H1 (cell line): Measurements from ENCODE around the gene MIB2. TPM values are rescaled to one million over a fixed set of nuclear protein-coding genes. Genes with fewer than 3 reads are reported as not detected.

Experiments used
- CTCF ChIA-PET: fragments of 300-600 bp; sonication (Branson Sonifier 250); formaldehyde crosslinking; loops from one replicate; lab custom pipeline; 2021; ENCODE audit not compliant: partially characterized antibody; lab: Charles Lee
- POLR2A ChIA-PET: fragments of 300-600 bp; sonication (Branson Sonifier 250); formaldehyde crosslinking; loops from one replicate; lab custom pipeline; 2021; ENCODE audit warnings: inconsistent platforms; ENCODE audit not compliant: partially characterized antibody; lab: Charles Lee
- DNase-seq, 2 experiments: peaks; one replicate each; pipeline versions ENCODE4 v3.0.0 to v3.0.0-alpha.2; 2010 to 2022; ENCODE audit warnings: low spot score in 2 of 2, low read depth in 1 of 2, mixed read lengths in 1 of 2
- FAIRE-seq: peaks from 2 replicates; lab custom pipeline; 2011; peaks lifted over from hg19 to GRCh38; lab: Jason Lieb, UNC
- H2AFZ ChIP-seq: 2 replicates; pipeline ENCODE4 v1.8.1; 2012; ENCODE audit warnings: low read length, inconsistent platforms
- H2AK5ac ChIP-seq: 2 replicates; pipeline ENCODE4 v1.6.1; 2013; ENCODE audit warnings: low read depth, low read length
- H2BK120ac ChIP-seq: replicated peaks from 2 replicates; pipeline ENCODE3; 2013; ENCODE audit warnings: low read depth, low read length, inconsistent platforms
- H2BK12ac ChIP-seq: 2 replicates; pipeline ENCODE4 v1.6.1; 2013; ENCODE audit warnings: low read depth, low read length
- H2BK15ac ChIP-seq: 2 replicates; pipeline ENCODE4 v1.6.1; 2013; ENCODE audit warnings: low read length
- H2BK20ac ChIP-seq: 2 replicates; pipeline ENCODE4 v1.6.1; 2013; ENCODE audit warnings: low read length
- H2BK5ac ChIP-seq: 2 replicates; pipeline ENCODE4 v1.6.1; 2013; ENCODE audit warnings: low read depth, low read length
- H3K14ac ChIP-seq: 2 replicates; pipeline ENCODE4 v1.6.1; 2013; ENCODE audit warnings: inconsistent platforms; ENCODE audit not compliant: insufficient read length
- H3K18ac ChIP-seq: 2 replicates; pipeline ENCODE4 v1.6.1; 2013; ENCODE audit warnings: low read length; ENCODE audit errors: extremely low read depth
- H3K23ac ChIP-seq: 2 replicates; pipeline ENCODE4 v1.6.1; 2013; ENCODE audit warnings: inconsistent platforms; ENCODE audit not compliant: insufficient read length
- H3K23me2 ChIP-seq: 2 replicates; pipeline ENCODE4 v1.6.1; 2013; ENCODE audit warnings: low read depth, low read length
- H3K27ac ChIP-seq: 2 replicates; pipeline ENCODE4 v1.6.1; 2011; ENCODE audit warnings: low read depth, low read length, inconsistent platforms
- H3K27me3 ChIP-seq, 4 experiments: replicated peaks in 1 of 4; 1 replicate in 1 of 4; 2 replicates in 3 of 4; pipeline versions ENCODE4 v1.6.1 to v1.8.1; 2011 to 2013; ENCODE audit warnings: low read length in 3 of 4, mild to moderate bottlenecking in 3 of 4, inconsistent platforms in 2 of 4, mixed read lengths in 2 of 4, moderate library complexity in 1 of 4; ENCODE audit not compliant: control insufficient read depth in 3 of 4, insufficient read depth in 3 of 4; ENCODE audit errors: extremely low read depth in 1 of 4
- H3K36me3 ChIP-seq, 4 experiments: 2 replicates each; pipeline versions ENCODE4 v1.6.1 to v1.8.1; 2011 to 2013; ENCODE audit warnings: mild to moderate bottlenecking in 4 of 4, low read length in 3 of 4, moderate library complexity in 2 of 4, control low read depth in 1 of 4, inconsistent platforms in 1 of 4; ENCODE audit not compliant: insufficient read depth in 4 of 4, control insufficient read depth in 2 of 4
- H3K4ac ChIP-seq: replicated peaks from 2 replicates; pipeline ENCODE3; 2013; ENCODE audit warnings: low read length, low read depth, mixed read lengths, inconsistent platforms; ENCODE audit not compliant: insufficient read length
- H3K4me1 ChIP-seq, 4 experiments: replicated peaks in 1 of 4; 1 replicate in 1 of 4; 2 replicates in 3 of 4; pipeline versions ENCODE4 v1.6.1 to v1.8.1; 2011 to 2013; ENCODE audit warnings: low read length in 3 of 4, inconsistent platforms in 2 of 4, mixed read lengths in 1 of 4; ENCODE audit not compliant: insufficient read depth in 4 of 4, control insufficient read depth in 3 of 4
- H3K4me2 ChIP-seq, 2 experiments: 2 replicates each; pipeline versions ENCODE4 v1.6.1 to v1.8.1; 2011 to 2013; ENCODE audit warnings: low read depth in 2 of 2, low read length in 2 of 2, control low read depth in 1 of 2, inconsistent platforms in 1 of 2, mild to moderate bottlenecking in 1 of 2; ENCODE audit not compliant: insufficient read depth in 1 of 2
- H3K4me3 ChIP-seq, 4 experiments: fragments of 200-600, 300-600 bp in 1 of 4; sonication (generic), shearing (Covaris generic), sonication (Bioruptor Twin) in 1 of 4; 2 replicates each; pipeline versions ENCODE4 v1.5.1 to v1.8.1; 2011 to 2016; ENCODE audit warnings: low read length in 4 of 4, low read depth in 3 of 4, control low read depth in 2 of 4, inconsistent platforms in 2 of 4, mild to moderate bottlenecking in 2 of 4, mixed read lengths in 1 of 4, moderate library complexity in 1 of 4; ENCODE audit not compliant: insufficient read depth in 2 of 4; ENCODE audit errors: extremely low read depth in 1 of 4
- H3K56ac ChIP-seq: replicated peaks from 2 replicates; pipeline ENCODE3; 2013; ENCODE audit warnings: low read depth, mild to moderate bottlenecking, mixed read lengths, low read length, inconsistent platforms; ENCODE audit not compliant: insufficient read length
- H3K79me1 ChIP-seq: 2 replicates; pipeline ENCODE4 v1.6.1; 2013; ENCODE audit warnings: low read depth, low read length, control low read depth
- H3K79me2 ChIP-seq, 2 experiments: 2 replicates each; pipeline versions ENCODE4 v1.6.1 to v1.8.1; 2012 to 2013; ENCODE audit warnings: low read length in 2 of 2, mild to moderate bottlenecking in 2 of 2, inconsistent platforms in 1 of 2; ENCODE audit not compliant: insufficient read depth in 2 of 2, control insufficient read depth in 1 of 2
- H3K9ac ChIP-seq, 4 experiments: replicated peaks in 1 of 4; 1 replicate in 1 of 4; 2 replicates in 3 of 4; pipeline versions ENCODE4 v1.6.1 to v1.8.1; 2011 to 2013; ENCODE audit warnings: low read depth in 3 of 4, low read length in 3 of 4, control low read depth in 2 of 4, mild to moderate bottlenecking in 2 of 4, moderate library complexity in 2 of 4, inconsistent platforms in 1 of 4; ENCODE audit errors: extremely low read depth in 1 of 4
- H3K9me3 ChIP-seq, 2 experiments: 2 replicates each; pipeline versions ENCODE4 v1.6.1 to v1.8.1; 2012 to 2013; ENCODE audit warnings: mild to moderate bottlenecking in 2 of 2, moderate library complexity in 2 of 2, control low read depth in 1 of 2, inconsistent platforms in 1 of 2, low read depth in 1 of 2, low read length in 1 of 2, mixed read lengths in 1 of 2; ENCODE audit not compliant: insufficient read depth in 2 of 2
- H4K20me1 ChIP-seq, 2 experiments: replicated peaks in 1 of 2; 2 replicates each; pipeline versions ENCODE3 to v1.8.1; 2011 to 2013; ENCODE audit warnings: inconsistent platforms in 2 of 2, low read length in 2 of 2, mild to moderate bottlenecking in 1 of 2; ENCODE audit not compliant: insufficient read depth in 2 of 2, control insufficient read depth in 1 of 2
- H4K5ac ChIP-seq: 2 replicates; pipeline ENCODE4 v1.6.1; 2013; ENCODE audit warnings: low read length, low read depth, mixed read lengths, inconsistent platforms; ENCODE audit not compliant: insufficient read length
- H4K8ac ChIP-seq: 2 replicates; pipeline ENCODE4 v1.8.0; 2013; ENCODE audit warnings: mild to moderate bottlenecking, moderate library complexity, low read length, inconsistent platforms; ENCODE audit not compliant: insufficient read depth; ENCODE audit errors: extremely low read depth
- H4K91ac ChIP-seq: replicated peaks from 2 replicates; pipeline ENCODE3; 2013; ENCODE audit warnings: low read length, mixed read lengths, inconsistent platforms; ENCODE audit not compliant: insufficient read length
- ATF2 ChIP-seq: IDR thresholded peaks from 2 replicates; pipeline ENCODE4 v1.6.1; 2012; ENCODE audit warnings: low read length, inconsistent platforms
- KDM4A ChIP-seq: IDR thresholded peaks from one replicate; pipeline ENCODE4 v1.7.1; 2012; ENCODE audit warnings: low read depth, mild to moderate bottlenecking, moderate library complexity, low read length, inconsistent platforms; ENCODE audit not compliant: severe bottlenecking
- RBBP5 ChIP-seq: IDR thresholded peaks from 2 replicates; pipeline ENCODE4 v1.7.1; 2012; ENCODE audit warnings: low read depth, mild to moderate bottlenecking, inconsistent platforms, low read length, moderate library complexity, borderline replicate concordance
- WGBS, 2 experiments: shearing (Covaris generic) in 1 of 2; methylation state at CpG; one replicate each; pipeline versions ENCODE4 v1.1.6 to v1.1.7; 2013 to 2015; ENCODE audit warnings: low lambda C conversion rate in 2 of 2, mixed read lengths in 2 of 2, inconsistent platforms in 1 of 2, low coverage in 1 of 2, missing lambda C conversion rate in 1 of 2; ENCODE audit not compliant: insufficient replicate concordance in 2 of 2, insufficient coverage in 1 of 2, insufficient read length in 1 of 2; ENCODE audit errors: extremely low coverage in 1 of 2, missing lambda C conversion rate in 1 of 2; 5-methylcytosine and 5-hydroxymethylcytosine counted together
- polyA plus RNA-seq, 7 experiments: library from polyadenylated mRNA; depleted of rRNA in 3 of 7; stranded (reverse) in 5 of 7; unstranded in 2 of 7; fragments of >200 nt in 5 of 7; fragments of 200-250 nt in 2 of 7; gene quantifications; 1 replicate in 5 of 7; 2 replicates in 1 of 7; 4 replicates in 1 of 7; pipeline versions ENCODE4 v1.2.1 to v1.2.3, GENCODE V29; 2011 to 2013; ENCODE audit warnings: missing spikeins in 2 of 7, mixed read lengths in 2 of 7
- total RNA-seq: library from RNA; stranded (reverse); fragmentation: NEBNext Ultra II Directional; extraction: Animal tissue kit (Norgen Biotek cat#: 25700); gene quantifications from 2 replicates; pipeline ENCODE4 v1.2.1, GENCODE V29; 2021

The MIB2 gene
- total and polyA plus RNA-seq, 2 of the 8 experiments (the other 6 are each of a cell fraction or from before 2014, with no cell fraction given), result 32.5 to 60.0 TPM

DNA sequence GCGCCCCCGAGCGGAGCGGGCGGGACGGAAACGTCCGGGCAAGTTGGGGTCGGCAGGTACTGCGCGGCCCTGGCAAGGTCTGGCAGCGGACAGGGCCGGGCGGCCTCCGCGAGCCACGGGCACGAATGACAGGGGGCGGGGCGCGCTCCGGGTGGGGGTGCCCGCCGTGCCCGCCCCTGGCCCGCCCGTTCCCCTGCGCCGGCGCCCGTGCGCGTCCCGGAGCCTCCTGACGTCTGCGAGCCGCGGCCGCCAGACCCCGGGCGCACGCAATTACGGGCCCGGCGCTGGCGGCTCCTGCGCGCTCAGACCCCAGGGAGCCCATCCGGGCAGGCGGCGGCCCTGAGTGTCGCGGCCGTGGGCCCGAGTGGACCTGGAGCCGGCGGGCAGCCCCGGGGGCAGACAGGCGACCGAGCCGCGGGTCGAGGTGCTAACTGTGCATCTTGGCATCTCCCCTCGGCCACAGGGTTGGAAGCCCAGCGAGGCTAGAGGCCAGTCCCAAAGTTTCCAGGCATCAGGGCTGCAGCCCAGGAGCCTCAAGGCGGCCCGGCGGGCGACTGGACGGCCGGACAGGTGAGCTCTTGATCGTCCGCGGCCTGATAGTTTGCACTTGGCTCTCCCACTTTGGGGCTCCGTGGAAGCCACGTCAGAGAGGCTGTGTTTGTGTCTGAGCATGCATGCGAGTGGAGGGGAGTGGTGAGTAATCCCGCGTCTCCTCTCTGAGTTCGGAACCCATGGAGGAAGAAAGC lies 918 bp downstream of the MIB2 start:
- H3K9ac ChIP-seq, result peak overlapping the region in 3 of 4 experiments; percentile 97 to 99 (median 99); a peak in 5 of 7 replicates
- H3K79me1 ChIP-seq, result peaks cover 3% of the 10 kb centered on the region

More for the DNA sequence above, 918 bp downstream of the MIB2 start:
- ChIA-PET CTCF (interaction anchor here (1.4 kb wide), 1 partner anchor 70 kb away, joined by 3 read pairs; no protein-coding TSS in a partner anchor), POLR2A (interaction anchor here (1.2 to 4.6 kb wide), 8 partner anchors 8 to 291 kb away, joined by 3 to 34 read pairs (median 8); partner anchors contain the start of gene MMP23B)
- Histone ChIP-seq H2BK12ac (no peak overlapping the region), H3K4me3 (peak overlapping the region; percentile 80 to 97 (median 92)), H3K23me2 (peaks cover 6% of the 10 kb centered on the region; the same call in 1 of the 2 replicates), H3K36me3 (no peaks in the 10 kb centered on the region), H3K4me2 (peak overlapping the region; percentile 62 to 94), H3K27me3 (no peaks in the 10 kb centered on the region; a peak in 1 of 7 replicates), H3K18ac (peak overlapping the region; percentile 48; the same call in 1 of the 2 replicates), H3K79me2 (peaks cover 0 to 13% of the 10 kb centered on the region in 2 experiments; a peak in 2 of 4 replicates), H3K4ac (no peak overlapping the region), H3K9me3 (no peaks in the 10 kb centered on the region), H4K8ac (no peak overlapping the region), H2BK20ac (no peak overlapping the region), H2BK120ac (no peak overlapping the region), H3K56ac (no peak overlapping the region), H3K23ac (no peak overlapping the region), H4K5ac (peak overlapping the region; percentile 74), H4K20me1 (peaks cover 6 to 24% of the 10 kb centered on the region in 2 experiments), H2BK15ac (no peak overlapping the region), H3K4me1 (peaks cover 0 to 13% (median 5%) of the 10 kb centered on the region in 4 experiments; a peak in 5 of 7 replicates), H2BK5ac (no peak overlapping the region), H2AK5ac (no peak overlapping the region), H2AFZ (no peak overlapping the region; the same call in 1 of the 2 replicates), H4K91ac (no peak overlapping the region), H3K27ac (peak overlapping the region; percentile 100; the same call in 1 of the 2 replicates), H3K14ac (no peak overlapping the region)
- DNase-seq (no peak), FAIRE-seq (no peak)
- WGBS, 2 experiments, result 32% methylated on average over 37 of the region's 80 CpGs; no CpG with 5 or more reads in 1 of the 2 experiments
- no peak for TF ChIP-seq ATF2
- peak; percentile 2 for TF ChIP-seq KDM4A
- TF ChIP-seq RBBP5, result 0 out of 2 replicates have a peak, but pooled peaks have one; percentile 43
